ENCODE data around the gene DCAF5.
"Not testable (repeated sequence)": the region's sequence is repeated elsewhere in the genome, so short reads cannot be mapped to it uniquely, and the experiment has no call there.

DCAF5 gene, protein sequence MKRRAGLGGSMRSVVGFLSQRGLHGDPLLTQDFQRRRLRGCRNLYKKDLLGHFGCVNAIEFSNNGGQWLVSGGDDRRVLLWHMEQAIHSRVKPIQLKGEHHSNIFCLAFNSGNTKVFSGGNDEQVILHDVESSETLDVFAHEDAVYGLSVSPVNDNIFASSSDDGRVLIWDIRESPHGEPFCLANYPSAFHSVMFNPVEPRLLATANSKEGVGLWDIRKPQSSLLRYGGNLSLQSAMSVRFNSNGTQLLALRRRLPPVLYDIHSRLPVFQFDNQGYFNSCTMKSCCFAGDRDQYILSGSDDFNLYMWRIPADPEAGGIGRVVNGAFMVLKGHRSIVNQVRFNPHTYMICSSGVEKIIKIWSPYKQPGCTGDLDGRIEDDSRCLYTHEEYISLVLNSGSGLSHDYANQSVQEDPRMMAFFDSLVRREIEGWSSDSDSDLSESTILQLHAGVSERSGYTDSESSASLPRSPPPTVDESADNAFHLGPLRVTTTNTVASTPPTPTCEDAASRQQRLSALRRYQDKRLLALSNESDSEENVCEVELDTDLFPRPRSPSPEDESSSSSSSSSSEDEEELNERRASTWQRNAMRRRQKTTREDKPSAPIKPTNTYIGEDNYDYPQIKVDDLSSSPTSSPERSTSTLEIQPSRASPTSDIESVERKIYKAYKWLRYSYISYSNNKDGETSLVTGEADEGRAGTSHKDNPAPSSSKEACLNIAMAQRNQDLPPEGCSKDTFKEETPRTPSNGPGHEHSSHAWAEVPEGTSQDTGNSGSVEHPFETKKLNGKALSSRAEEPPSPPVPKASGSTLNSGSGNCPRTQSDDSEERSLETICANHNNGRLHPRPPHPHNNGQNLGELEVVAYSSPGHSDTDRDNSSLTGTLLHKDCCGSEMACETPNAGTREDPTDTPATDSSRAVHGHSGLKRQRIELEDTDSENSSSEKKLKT

DNA sequence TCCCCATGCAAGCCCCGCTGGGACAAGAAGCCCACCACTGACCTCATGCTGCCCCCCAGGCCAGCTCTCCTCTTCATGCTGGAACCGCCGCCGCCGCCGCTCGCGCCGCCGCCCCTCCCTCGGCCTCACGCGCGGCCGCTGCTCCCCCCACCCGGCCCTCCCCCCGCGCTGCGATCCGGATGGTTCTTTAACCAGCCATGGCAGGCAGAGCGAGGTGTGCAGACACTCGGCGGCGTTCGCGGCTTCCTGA lies at the start of gene DCAF5:
Gene DCAF5, minus strand, starts transcription at position 218 of the 250 bp plus-strand sequence. Its CDS starts 141 bp downstream, at position 77.
- no peak for DNase-seq

DNA sequence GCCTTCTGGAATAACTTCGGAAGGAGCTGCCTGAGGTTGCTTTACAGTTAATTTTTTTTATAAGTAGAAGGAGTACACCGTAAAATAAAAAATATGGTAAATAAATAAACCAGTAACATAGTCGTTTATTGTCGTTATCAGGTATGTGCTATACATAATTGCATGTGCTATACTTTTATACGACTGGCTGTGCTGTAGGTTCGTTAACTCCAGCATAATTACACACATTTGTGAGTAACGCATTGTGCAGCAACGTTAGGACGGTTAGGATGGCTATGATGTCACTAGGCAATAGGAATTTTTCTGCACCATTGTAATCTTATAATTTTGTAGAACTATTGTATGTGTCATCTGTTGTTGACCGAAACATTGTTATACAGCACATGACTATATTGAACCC lies 46.9 kb upstream of the DCAF5 start:
- no peak for DNase-seq

DNA sequence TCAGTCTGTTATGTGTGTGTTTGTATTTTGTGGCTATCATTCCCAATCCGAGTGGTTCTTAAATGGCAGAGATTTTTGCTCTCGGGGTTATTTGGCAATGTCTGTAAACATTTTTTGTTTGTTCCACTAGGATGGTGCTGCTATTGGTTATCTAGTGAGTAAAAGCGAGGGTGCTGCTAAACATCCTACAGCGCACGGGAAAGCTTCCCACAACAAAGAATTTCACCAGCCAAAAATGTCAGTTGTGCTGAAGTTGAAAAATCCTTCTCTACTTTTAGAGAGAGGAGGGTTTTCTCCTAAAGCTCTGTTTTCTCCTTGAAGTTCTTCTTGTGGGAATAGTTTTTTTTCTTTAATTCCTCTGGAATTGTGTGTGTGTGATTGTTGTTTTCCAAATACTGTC lies 40.8 kb upstream of the DCAF5 start:
- no peak for DNase-seq

DNA sequence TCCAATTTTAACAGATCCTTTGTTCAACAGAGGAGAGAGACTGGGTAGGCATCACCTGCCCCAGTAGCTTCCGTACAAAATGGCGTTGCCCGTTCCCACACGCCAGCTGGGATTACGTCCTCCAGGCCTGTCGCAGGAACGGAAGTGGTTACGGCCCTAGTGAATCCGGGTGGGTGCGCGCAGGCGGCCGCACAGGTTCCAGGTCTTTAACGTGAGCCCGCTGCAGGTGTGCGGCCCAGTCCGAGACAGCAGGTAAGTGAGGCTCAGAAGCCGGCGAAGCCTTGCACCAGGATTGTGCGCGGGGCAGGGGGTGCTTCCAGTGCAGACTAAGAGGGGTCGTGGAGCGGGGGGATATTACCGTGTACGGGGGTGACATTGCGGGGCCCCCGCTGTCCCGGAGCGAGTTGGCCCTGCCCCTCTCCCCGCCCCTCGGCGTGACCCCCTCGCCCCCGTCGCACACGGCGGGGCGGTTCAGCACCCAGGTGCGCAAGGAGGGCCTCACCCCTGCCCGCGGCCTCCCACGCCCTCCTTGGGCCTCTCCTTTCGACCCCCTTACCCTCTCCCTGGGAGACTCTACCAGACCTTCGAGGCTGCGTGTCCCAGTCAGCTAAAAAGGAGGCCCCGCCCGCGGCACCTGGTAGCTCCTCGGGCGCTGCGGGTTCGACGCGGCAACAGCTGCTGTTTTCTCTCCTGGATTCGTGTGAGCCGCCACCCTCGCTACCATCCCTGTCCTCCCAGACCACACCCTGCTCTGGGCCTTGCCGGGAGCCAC lies 38.6 kb upstream of the DCAF5 start, which contains the start of gene EXD2:
Gene EXD2, plus strand, starts transcription at position 159 of the 772 bp plus-strand sequence. CDS start 17,973 bp downstream, outside the sequence.
- DNase-seq: peak; percentile 91

DNA sequence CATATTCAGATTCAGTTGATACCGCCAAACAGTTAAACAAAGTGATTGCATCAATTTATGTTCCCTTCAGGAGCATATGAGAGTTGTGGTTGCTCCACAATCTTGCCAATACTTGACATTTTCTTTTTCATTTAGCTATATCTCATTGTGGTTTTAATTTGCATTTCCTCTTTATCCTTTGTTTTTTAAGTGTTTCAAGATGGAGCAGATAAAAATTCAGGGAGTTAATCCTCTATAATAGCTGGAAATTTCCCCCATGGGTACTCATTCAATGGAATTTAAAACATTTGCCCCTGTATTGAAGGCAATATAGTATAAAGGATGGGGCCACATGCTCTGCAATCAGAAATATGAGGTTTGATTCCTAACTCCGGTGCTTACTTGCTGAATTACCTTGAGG lies 37.3 kb upstream of the DCAF5 start:
- no peak for DNase-seq

DNA sequence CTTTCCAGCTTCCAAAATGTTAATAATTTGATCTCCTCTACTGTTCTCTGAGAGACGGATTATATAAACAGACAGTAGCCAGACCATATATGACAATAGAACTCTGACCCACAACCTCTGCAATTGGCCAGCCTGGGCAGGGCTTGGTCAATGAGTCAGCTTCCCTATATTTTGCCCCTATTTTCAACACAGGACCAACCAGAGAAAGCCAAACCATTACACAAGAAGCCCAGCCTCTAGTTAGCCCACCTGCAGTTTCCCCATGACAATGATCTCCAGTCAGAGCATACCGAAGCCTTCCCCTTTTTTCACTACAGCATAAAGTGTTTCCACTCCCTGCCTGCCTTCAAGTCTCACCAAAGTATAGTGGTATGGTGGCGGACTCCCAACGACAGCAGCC lies 30.8 kb upstream of the DCAF5 start:
- DNase-seq: no peak

DNA sequence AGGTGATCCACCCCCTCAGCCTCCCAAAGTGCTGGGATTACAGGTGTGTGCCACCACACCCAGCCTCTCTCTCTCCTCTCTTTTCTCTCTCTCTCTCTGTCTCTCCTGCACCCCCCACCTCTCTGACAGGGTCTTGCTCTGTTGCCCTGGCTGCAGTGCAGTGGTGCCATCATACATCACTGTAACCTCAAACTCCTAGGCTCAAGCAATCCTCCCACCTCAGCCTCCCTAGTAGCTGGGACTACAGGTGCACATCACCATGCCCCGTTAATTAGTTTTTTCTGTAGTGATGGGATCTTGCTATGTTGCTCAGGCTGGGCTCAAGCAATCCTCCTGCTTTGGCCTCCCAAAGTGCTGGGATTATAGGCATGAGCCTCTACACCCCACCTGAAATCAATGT lies 29.7 kb upstream of the DCAF5 start:
- DNase-seq: not testable (repeated sequence)

DNA sequence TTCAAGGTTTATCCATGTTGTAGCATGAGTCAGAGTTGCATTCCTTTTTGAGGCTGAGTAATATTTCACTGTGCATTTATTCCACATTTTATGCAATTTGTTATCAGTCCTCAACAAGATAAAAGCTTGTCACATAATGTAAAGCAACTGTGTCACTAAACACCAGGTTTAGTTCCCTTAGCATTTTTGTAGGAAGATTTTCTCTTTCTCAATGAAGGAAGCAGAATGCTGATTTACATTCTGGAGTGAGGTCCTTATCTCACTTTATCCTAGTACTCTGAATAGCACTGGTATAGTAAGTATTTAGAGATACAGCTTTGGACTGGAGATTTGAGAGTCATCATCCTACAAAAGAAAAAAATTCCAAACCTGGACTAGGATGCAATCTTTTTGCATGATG lies 28.6 kb upstream of the DCAF5 start:
- DNase-seq: no peak

DNA sequence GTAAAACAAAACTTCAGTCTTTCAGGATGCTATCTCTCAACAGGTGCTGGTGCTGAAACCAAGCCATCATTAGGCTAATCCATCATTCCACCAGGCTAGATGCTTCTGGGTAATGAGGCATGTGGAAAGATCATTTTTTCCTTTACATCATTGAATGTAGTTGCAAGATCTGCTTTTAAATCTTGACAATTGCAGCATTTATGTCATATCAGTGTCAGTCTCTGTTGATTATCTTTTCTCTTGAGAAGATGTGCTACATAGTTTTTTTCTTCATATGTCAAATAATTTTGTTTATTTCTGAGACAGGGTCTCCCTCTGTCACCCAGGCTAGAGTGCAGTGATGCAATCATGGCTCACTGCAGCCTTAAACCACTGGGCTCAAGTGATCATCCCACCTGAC lies 22.2 kb upstream of the DCAF5 start:
- no peak for DNase-seq

DNA sequence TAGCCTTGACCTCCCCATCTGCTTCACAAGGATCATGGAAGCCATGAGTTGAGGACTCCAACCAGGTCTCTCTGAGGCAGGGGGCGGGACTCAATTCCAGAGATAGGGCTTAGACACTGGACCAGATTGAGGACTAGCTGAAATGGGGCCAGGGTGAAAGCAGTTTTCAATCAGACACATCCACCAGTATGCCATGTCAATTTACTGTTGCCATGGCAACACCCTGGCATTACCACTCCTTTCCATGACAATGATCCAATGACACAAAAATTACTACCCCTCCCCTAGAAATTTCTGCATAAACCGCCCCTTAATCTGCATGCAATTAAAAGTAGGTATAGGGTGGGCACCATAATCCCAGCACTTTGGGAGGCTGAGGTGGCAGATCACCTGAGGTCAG lies 18.6 kb upstream of the DCAF5 start:
- no peak for DNase-seq

DNA sequence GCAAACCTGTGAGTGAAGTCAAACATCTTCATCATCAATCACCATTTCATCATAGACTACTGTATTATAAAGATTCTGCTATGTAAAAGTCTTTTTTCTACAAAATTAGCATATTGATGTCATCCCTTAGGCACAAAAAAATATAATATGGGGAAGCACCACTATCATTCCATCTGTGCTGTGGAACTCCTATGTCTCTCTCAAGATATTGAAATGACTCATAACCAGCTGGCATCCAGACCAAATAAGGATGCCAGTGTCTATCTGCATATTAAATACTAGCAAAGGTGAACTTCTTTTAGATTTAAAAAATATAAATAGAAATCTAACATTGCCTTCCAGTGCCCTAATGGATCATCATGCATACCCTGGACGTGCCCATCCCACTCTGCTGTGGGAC lies 17.9 kb upstream of the DCAF5 start:
- no peak for DNase-seq

DNA sequence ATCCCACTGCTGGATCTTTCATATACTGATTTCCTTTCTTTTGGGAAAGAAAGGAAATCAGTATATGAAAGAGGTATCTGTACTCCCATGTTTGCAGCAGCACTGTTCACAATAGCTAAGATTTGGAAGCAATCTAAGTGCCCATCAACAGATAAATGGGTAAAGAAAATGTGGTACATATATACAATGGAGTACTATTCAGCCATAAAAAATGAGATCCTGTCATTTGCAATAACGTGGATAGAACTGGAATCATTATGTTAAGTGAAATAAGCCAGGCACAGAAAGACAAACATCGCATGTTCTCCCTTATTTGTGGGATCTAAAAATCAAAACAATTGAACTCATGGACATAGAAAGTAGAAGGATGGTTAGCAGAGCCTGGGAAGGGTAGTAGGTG lies 12.9 kb upstream of the DCAF5 start:
- DNase-seq: not testable (repeated sequence)

DNA sequence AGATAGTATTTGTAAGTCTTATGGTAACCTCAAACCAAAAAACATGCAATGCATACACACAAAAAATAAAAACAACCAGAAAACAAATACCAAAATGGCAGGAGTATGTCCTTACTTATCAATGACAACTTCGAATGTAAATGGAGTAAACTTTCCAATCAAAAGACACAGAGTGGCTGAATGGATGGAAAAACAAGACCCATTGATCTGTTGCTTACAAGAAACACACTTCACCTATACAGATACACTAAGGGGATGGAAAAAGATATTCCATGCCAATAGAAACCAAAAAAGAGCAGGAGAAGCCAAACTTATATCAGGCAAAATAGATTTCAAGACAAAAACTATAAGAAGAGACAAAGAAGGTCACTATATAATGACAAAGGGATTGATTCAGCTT lies 8.7 kb upstream of the DCAF5 start:
- no peak for DNase-seq

DNA sequence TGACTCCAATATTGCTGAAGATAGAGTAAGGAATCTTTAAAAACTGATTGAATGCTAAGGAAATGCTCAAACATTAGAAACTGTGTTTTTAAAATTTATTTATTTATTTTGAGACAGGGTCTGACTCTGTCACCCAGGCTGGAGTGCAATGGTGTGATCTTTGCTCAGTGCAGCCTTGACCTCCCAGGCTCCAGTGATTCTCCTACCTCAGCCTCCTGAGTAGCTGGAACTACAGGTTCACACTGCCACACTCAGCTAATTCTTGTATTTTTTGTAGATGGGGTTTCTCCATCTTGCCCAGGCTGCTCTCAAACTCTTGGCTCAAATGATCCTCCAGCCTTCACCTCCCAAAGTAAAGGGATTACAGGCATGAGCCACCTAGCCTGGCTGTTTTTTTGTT lies 3.3 kb upstream of the DCAF5 start:
- DNase-seq: no peak

DNA sequence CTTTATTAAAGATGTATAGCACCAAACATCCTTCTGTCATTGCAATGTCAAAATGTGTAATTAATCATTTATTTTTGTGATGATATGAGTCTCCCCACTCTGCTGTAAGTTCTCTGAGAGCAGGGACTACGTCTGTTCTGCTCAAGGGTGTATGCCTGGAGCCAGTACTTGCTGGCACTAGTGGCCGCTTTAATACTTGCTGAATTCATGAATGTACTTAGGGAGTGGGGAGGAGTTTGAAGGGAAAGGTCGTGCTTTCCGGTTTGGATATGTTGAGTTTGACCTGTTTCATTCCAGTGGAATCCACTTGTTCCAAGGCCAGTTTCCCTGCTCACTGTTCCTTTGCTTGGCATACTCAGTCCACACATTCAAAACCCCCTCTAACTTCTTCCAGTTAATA lies 1.9 kb upstream of the DCAF5 start:
- no peak for DNase-seq

DNA sequence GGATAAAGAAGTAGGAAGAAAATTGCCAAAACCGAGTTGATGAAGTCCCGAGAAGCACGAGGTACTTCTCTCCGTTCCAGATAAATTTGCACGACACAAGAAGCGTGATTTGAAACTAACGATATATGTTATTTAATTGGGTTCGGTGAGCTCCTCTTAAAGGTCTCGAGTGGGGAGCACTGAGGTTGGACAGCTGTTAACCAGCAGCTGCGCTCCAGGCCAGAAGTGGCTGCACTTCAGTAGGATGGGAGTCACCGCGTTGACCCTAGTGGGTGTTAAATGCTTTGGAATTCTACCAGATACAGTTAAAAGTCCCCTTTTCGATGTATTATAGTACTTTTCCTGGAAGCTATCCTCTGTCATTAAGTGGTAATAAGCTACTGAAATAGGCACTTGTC lies 953 bp upstream of the DCAF5 start:
- DNase-seq: no peak

DNA sequence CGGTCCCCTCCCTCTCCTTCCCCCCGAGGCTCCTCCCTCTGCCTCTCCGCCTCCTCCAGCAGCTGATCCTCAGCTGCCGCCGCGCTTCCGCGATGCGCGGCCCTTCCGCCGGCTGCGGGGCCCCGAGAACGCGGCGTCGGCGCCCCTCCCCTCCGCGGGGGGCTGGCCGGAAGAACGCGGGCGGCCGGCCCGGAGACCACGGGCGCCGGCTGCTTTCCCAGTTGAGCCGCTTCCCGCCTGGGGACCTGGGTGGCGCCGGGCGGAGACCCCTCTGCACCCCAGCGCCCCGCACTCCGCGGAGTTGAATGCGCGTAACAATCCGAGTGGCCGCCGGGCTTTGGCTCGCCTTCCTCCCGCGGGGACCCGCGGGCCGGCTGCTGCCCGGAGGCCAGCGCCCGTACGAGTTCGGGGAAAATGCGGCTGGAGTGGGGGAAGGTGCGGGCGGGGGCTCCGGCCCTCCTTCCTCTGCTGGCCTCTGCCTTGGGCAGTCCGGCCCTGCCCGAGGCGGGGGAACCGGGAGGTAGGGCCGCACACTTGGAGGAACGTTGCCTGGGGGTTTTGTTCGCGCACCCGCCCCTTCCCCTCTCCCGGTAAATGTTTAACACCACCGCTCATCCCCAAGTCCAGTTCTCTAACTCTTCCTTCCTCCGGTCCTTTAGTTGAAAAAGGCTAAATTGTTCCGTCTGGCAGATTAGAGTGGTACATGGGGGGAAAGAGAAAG lies 393 bp upstream of the DCAF5 start:
- peak; percentile 84 for DNase-seq

DNA sequence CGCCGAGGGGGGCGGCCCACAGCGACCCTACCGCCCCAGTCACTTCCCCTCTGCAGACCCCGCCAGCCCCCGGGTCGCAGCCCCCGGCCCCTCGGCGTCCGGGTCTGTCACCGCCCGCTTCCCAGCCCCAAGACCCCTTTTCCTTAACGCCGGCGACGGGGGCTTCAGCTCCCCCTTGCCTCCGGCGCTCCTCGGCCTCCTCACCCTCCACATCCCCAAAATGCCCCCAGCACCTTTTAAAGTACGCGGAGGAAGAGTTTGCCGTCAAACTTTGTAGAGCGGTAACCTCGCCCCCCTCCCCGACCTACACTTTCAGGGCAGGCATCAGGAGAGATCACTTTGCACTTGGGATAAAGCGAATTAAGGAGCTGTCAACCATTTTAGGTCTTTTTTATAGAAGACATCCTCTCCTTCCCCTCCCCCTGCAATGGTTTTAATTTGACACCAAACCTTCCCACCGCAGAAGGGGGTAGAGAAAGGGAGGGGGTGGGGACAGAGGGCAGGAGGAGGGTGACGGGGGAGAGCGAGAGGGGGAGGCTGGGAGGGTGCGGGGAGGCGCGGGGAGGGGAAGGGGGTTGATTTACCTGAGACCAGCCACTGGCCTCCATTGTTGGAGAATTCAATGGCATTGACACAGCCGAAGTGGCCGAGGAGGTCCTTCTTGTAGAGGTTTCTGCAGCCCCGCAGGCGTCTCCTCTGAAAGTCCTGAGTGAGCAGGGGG lies 578 bp downstream of the DCAF5 start:
- peak; percentile 31 for DNase-seq

DNA sequence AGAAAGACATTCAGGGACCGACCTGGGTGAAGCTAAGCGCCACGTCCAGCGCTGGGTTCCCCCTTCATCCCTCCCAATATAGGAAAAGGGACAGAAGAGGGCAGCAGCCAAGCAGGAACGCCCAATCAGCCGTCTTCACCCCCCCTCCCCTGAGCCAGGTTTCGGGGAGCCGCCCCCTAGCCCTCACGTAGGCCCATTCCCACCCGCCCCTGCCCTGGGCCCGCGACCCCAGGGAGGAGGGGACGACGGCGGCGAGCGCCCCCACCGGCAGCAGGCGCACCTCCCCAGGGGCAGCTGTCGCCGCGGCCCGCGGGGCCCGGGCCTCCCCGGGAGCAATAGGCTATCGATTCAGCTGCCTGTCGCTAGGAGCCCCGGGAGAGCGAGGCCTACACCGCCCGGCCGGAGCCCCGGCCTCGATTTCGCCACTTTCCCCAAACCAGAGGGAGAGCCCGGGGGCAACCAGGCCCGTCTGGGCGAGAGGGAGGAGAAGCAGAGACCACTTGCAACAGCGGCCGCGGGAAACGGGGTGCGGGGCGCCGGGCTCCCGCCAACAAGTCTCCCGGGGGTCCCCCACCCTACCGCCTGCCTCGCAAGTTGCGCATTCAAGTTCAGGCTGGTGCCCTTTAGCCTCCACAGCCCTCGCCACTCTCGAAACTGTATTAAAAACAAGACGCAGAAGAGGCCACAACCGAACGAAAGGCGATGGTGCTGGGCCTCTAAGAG lies 1.3 kb downstream of the DCAF5 start:
- DNase-seq: peak; percentile 26

DNA sequence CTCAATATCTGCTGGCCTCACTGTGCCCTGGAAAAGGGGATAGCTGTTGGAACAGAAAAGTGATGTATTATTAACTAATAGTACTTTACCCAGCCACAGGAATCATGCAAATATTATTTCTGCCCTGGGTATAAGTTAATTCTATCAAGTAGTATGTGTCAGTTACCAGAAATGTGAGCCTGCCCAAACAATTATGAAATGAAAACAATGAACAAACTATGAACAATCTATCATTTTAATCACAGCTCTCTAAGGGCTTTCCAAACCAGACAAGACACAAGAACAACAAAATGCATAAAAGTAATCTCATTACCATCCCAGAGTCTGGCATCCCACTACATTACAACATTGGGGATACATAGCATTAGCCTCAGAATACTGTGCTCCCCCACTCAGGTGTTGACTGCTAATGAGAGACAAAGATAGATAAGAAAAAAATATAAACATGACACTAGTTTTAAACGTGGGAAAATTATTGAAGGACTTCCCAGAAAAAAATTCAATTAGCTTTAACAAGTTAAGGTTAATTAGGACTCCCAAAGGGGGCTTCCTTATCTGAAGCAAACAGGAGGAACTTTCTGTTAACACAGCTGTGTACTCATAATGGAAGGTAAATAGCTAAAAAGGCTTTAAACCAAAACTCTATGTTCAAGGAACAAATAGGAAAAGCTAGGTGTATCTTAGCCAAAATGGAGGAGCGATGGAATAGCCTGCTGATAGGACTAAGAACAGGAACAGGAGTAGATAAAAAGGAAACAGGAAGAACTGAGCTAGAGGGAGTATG lies 3.3 kb downstream of the DCAF5 start:
- no peak for DNase-seq
